ENCODE results near the gene UROC1. TPM values are rescaled to one million over a fixed set of nuclear protein-coding genes. Genes with fewer than 3 reads are reported as not detected.

Gene UROC1
- polyA plus RNA-seq, 10 donors, result 0.07 TPM; not detected in 9

Other genes starting within 250 kb of the UROC1 start
- 1 to 10 TPM in 5 of 10 donors, under 1 TPM in 5; 0.66 to 2.1 (median 1.1) TPM for gene KLF15, start 160.4 kb downstream of the UROC1 start, polyA plus RNA-seq (ENCODE audit: insufficient read length in 10 of 10)
- under 1 TPM in 6 of 10 donors, not detected in 4; 0.17 to 0.74 (median 0.36) TPM for gene CFAP100, start 122.9 kb downstream of the UROC1 start, polyA plus RNA-seq (ENCODE audit: insufficient read length in 10 of 10)
- gene ZXDC, start 41.9 kb downstream of the UROC1 start, polyA plus RNA-seq (ENCODE audit: insufficient read length in 10 of 10), result 10 to 100 TPM; 18.1 to 28.7 (median 23.8) TPM
- under 1 TPM in 8 of 10 donors, not detected in 2; 0.09 to 0.45 (median 0.21) TPM for gene CHST13, start 6.4 kb upstream of the UROC1 start, polyA plus RNA-seq (ENCODE audit: insufficient read length in 10 of 10)
- gene C3orf22, start 41.2 kb upstream of the UROC1 start, polyA plus RNA-seq (ENCODE audit: insufficient read length in 10 of 10), result under 1 TPM in 2 of 10 donors, not detected in 8; 0.08 to 0.35 TPM
- 10 to 100 TPM in 5 of 10 donors, 1 to 10 TPM in 5; 8.3 to 13.7 (median 9.8) TPM for gene TXNRD3, start 137.4 kb upstream of the UROC1 start, polyA plus RNA-seq (ENCODE audit: insufficient read length in 10 of 10)
- gene CHCHD6, start 186.5 kb upstream of the UROC1 start, polyA plus RNA-seq (ENCODE audit: insufficient read length in 10 of 10), result 10 to 100 TPM in 1 of 10 donors, 1 to 10 TPM in 9; 5.3 to 13.7 (median 8.0) TPM